Esophagus squamous epithelium (tissue), 5 donors: Measurements from ENCODE around the gene LRRC61. TPM values are rescaled to one million over a fixed set of nuclear protein-coding genes. Genes with fewer than 3 reads are reported as not detected.

Experiments used
- DNase-seq: peaks from one replicate; lab custom pipeline; 2025; lab: John Stamatoyannopoulos, UW
- H3K27ac ChIP-seq, 4 donors: fragments of 200-600 bp; sonication (generic); one replicate each; pipeline ENCODE4 v1.5.1; 2016 to 2019; ENCODE audit warnings: mild to moderate bottlenecking in 1 of 4
- H3K27me3 ChIP-seq, 4 donors: fragments of 200-600 bp; sonication (generic); 1 replicate in 3 of 4; 2 replicates in 1 of 4; pipeline versions ENCODE4 v1.5.1 to v1.6.0; 2017 to 2021; ENCODE audit warnings: antibody characterized with exemption in 1 of 4
- H3K36me3 ChIP-seq, 3 donors: fragments of 200-600 bp; sonication (generic); one replicate each; pipeline ENCODE4 v1.5.1; 2016 to 2019
- H3K4me1 ChIP-seq, 3 donors: fragments of 200-600 bp; sonication (generic); one replicate each; pipeline ENCODE4 v1.5.1; 2017 to 2019
- H3K4me3 ChIP-seq, 4 donors: fragments of 200-600 bp; sonication (generic); 1 replicate in 3 of 4; 2 replicates in 1 of 4; pipeline ENCODE4 v1.5.1; 2016 to 2019; ENCODE audit warnings: mild to moderate bottlenecking in 2 of 4, moderate library complexity in 1 of 4
- H3K9me3 ChIP-seq, 3 donors: fragments of 200-600 bp; sonication (generic); one replicate each; pipeline ENCODE4 v1.5.1; 2016 to 2019
- POLR2A ChIP-seq, 4 donors: fragments of 450-650 bp; IDR thresholded peaks; one replicate each; pipeline ENCODE4 v1.6.1; 2017; ENCODE audit warnings: antibody characterized with exemption in 4 of 4, mild to moderate bottlenecking in 4 of 4, moderate library complexity in 3 of 4
- WGBS, 2 donors: methylation state at CpG; one replicate each; pipeline ENCODE4 v1.1.5; 2018; 5-methylcytosine and 5-hydroxymethylcytosine counted together
- intact Hi-C: fragments of 100-400 bp; cut with DNase I; formaldehyde crosslinking; loops from one replicate; pipeline ENCODE4 v1.15.0; 2022
- total RNA-seq, 4 donors: library from RNA; depleted of rRNA; stranded (reverse); fragments of >200 nt; gene quantifications; one replicate each; pipeline ENCODE4 v1.1.0, GENCODE V29; 2016
- TF ChIP-seq, protein P1 (sequence below), 6 experiments: fragments of 450-650 bp in 4 of 6; fragments of 200-600 bp in 2 of 6; sonication (generic) in 2 of 6; IDR thresholded peaks; one replicate each; pipeline ENCODE4 v1.5.1; 2016 to 2019; ENCODE audit warnings: antibody characterized with exemption in 6 of 6, mild to moderate bottlenecking in 4 of 6, moderate library complexity in 4 of 6
- donor health status: DM: yes; HTN: yes; CAD: no.

Gene LRRC61
- total RNA-seq, 4 donors from 2014 or later = 12.1 to 24.5 (median 14.5) TPM

DNA sequence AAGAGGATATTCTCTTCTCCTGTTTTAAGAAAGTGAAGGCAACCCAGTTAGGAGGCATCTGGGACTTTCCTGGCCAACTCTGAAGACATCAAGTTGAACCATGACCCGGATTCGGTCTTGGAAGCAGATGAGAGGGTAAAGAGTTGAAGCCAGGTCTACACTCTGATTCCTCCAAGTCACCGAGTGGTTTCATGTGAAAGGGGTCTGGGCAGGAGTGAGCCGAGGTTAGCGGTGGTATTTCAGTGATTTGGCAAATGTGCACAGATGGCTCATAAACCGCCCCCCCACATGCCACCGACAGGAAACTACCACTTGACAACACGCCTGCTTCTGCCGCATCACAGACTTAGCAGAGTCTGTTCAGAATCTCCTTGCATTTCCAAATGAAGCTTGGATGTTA is 34.1 kb downstream of the LRRC61 start:
- no peak overlapping the region for H3K27ac ChIP-seq
- intact Hi-C loops = loop anchor here (5.0 kb wide), 1 partner anchor 65 kb away; no protein-coding TSS in a partner anchor
- no peak for DNase-seq
- H3K9me3 ChIP-seq = no peaks in the 10 kb centered on the region
- H3K36me3 ChIP-seq = no peaks in the 10 kb centered on the region
- no peak overlapping the region for H3K4me3 ChIP-seq
- 41 to 42% methylated on average over 8 to 9 of the region's 9 CpGs for WGBS, 2 donors
- peaks cover 0 to 4% (median 0%) of the 10 kb centered on the region in 3 donors for H3K4me1 ChIP-seq
- TF ChIP-seq, protein P1, sequence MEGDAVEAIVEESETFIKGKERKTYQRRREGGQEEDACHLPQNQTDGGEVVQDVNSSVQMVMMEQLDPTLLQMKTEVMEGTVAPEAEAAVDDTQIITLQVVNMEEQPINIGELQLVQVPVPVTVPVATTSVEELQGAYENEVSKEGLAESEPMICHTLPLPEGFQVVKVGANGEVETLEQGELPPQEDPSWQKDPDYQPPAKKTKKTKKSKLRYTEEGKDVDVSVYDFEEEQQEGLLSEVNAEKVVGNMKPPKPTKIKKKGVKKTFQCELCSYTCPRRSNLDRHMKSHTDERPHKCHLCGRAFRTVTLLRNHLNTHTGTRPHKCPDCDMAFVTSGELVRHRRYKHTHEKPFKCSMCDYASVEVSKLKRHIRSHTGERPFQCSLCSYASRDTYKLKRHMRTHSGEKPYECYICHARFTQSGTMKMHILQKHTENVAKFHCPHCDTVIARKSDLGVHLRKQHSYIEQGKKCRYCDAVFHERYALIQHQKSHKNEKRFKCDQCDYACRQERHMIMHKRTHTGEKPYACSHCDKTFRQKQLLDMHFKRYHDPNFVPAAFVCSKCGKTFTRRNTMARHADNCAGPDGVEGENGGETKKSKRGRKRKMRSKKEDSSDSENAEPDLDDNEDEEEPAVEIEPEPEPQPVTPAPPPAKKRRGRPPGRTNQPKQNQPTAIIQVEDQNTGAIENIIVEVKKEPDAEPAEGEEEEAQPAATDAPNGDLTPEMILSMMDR (IDR thresholded peaks at IDR 0.05) = no peak
- no peak for TF ChIP-seq POLR2A (IDR thresholded peaks at IDR 0.05)
- no peaks in the 10 kb centered on the region for H3K27me3 ChIP-seq

DNA sequence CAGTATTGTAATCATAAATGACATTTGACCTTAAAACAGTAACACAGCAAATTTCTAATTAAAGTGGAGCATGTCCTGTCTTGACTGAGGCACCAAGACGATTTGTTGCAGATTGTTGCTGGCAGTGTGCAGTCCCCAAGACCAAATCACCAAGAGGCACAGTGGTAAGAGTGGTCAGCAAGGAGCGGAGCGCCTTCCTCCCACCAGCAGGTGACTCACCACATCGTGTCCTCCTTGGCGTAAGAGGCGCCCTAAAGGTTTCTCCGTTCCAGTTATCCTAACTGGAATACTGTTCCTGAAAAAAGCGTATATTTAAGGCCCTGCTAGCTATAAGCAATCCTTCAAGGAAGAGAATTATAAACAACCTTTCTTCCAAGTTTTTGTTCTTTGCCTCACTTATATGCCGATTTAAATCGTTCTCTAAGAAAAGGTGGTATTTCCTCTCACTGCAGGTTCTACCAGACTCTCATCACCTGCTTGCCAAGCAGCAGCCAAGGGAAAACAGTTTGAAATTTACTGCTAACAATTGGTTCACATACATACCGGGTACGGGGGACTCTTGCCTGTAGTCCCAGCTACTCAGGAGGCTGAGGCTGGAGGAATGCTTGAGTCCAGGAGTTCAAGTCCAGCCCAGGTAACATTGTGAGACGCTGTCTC is 34.7 kb downstream of the LRRC61 start:
- no peak for TF ChIP-seq POLR2A (IDR thresholded peaks at IDR 0.05)
- TF ChIP-seq, protein P1 (IDR thresholded peaks at IDR 0.05) = no peak
- DNase-seq = no peak
- Histone ChIP-seq H3K9me3 (no peaks in the 10 kb centered on the region), H3K27me3 (no peaks in the 10 kb centered on the region), H3K4me3 (no peak overlapping the region), H3K27ac (no peak overlapping the region), H3K36me3 (no peaks in the 10 kb centered on the region), H3K4me1 (peaks cover 0 to 4% (median 0%) of the 10 kb centered on the region in 3 donors)
- 57 to 71% methylated on average over 11 to 13 of the region's 13 CpGs for WGBS, 2 donors
- intact Hi-C loops = loop anchor here (5.0 kb wide), 1 partner anchor 64 kb away; no protein-coding TSS in a partner anchor

DNA sequence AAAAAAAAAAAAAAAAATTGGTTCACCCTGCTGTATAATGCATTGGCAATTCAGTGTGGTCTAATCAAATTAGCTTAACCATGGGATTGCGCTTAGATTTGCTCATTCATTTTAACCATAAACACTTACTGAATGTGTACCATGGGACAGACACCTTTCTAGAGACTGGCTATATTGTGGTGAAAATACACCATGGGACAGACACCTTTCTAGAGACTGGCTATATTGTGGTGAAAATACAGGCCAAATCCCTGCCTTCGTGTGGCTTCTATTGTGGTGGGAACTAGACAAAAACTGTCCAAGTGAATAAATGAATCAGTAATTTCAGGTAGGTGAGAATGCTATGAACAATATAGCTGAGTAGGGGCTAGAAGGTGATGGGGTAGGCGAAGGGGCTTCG is 35.3 kb downstream of the LRRC61 start:
- Histone ChIP-seq H3K4me3 (no peak overlapping the region), H3K27ac (no peak overlapping the region), H3K9me3 (no peaks in the 10 kb centered on the region), H3K36me3 (no peaks in the 10 kb centered on the region), H3K4me1 (peaks cover 0 to 4% (median 0%) of the 10 kb centered on the region in 3 donors), H3K27me3 (no peaks in the 10 kb centered on the region)
- intact Hi-C loops = loop anchor here (5.0 kb wide), 1 partner anchor 64 kb away; no protein-coding TSS in a partner anchor
- TF ChIP-seq POLR2A (IDR thresholded peaks at IDR 0.05) = no peak
- TF ChIP-seq, protein P1 (IDR thresholded peaks at IDR 0.05) = no peak
- DNase-seq = no peak
- 86 to 96% methylated on average over 4 of the region's 4 CpGs for WGBS, 2 donors

DNA sequence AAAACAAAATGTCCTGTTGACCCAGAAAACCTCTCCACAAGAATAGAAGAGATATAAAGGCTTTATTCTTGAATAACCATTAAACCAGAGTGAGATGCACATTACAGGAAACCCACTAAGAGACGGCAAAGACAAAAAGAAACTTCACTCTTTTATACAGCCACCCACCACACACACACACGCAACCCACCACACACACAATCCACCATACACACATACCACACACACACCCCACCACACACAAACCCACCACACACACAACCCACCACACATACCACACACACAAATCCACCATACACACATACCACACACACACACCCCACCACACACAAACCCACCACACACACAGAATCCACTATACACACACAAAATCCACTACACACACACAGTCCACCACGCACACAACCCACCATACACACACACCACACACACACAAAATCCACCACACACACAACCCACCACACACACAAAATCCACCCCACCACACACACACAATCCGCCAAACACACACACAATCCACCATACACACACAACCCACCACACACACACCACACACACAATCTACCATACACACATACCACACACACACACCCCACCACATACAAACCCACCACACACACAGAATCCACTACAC is 36.0 kb downstream of the LRRC61 start:
- 82 to 89% methylated on average over 4 of the region's 4 CpGs for WGBS, 2 donors
- no peak for TF ChIP-seq POLR2A (IDR thresholded peaks at IDR 0.05)
- TF ChIP-seq, protein P1 (IDR thresholded peaks at IDR 0.05) = no peak
- Histone ChIP-seq H3K4me1 (peaks cover 0 to 4% (median 0%) of the 10 kb centered on the region in 3 donors), H3K27ac (no peak overlapping the region), H3K4me3 (no peak overlapping the region), H3K36me3 (no peaks in the 10 kb centered on the region), H3K9me3 (no peaks in the 10 kb centered on the region), H3K27me3 (no peaks in the 10 kb centered on the region)
- no peak for DNase-seq
- intact Hi-C loops = loop anchor here (5.0 kb wide), 1 partner anchor 63 kb away; no protein-coding TSS in a partner anchor
